Measurements from ENCODE around the gene TBC1D10B.
A peak's percentile ranks its signal among the peaks of the same experiment; 100 is the strongest.

The TBC1D10B gene, protein sequence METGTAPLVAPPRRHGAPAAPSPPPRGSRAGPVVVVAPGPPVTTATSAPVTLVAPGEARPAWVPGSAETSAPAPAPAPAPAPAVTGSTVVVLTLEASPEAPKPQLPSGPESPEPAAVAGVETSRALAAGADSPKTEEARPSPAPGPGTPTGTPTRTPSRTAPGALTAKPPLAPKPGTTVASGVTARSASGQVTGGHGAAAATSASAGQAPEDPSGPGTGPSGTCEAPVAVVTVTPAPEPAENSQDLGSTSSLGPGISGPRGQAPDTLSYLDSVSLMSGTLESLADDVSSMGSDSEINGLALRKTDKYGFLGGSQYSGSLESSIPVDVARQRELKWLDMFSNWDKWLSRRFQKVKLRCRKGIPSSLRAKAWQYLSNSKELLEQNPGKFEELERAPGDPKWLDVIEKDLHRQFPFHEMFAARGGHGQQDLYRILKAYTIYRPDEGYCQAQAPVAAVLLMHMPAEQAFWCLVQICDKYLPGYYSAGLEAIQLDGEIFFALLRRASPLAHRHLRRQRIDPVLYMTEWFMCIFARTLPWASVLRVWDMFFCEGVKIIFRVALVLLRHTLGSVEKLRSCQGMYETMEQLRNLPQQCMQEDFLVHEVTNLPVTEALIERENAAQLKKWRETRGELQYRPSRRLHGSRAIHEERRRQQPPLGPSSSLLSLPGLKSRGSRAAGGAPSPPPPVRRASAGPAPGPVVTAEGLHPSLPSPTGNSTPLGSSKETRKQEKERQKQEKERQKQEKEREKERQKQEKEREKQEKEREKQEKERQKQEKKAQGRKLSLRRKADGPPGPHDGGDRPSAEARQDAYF

DNA sequence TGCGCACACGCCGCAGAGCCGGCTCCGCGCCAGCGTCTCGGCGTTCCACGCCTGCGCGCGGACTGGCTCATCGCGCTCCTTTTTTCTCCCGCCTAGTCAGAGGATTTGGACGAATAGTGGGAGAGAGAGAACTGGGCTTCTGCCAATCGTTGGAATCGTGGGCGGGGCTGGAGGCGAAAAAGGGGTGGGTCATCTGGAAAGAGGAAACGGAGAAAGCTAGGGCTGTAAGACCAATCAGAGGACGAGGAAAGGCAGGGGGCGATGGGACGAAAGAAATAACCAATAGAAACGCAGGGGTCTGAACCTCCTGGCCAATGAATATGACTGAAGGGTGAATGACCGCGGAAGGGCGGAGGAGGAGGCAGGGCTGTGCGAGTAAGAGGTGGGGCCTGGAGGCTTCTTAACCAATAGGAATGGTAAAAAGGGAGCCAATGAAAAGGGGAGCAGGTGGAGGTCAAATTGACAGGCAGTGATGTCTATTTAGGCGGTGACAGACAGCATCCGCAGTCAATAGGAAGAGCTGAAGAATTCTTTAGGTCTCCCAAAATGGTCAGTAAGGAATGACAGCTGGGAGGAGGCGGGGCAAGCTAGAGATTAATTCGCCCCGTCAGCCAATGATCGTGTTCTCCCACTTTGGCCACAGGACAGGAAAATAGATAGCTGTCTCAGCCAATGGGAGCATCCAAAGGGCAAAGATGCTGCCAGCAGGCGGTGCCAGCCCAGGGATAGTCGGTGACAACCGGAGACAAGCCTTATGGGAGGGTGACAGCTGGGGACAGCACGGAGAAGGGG lies at the start of gene TBC1D10B:
Gene TBC1D10B, minus strand, starts transcription at position 39 of the 792 bp plus-strand sequence. CDS start 311 bp downstream, outside the sequence.
- DNase-seq, result peak; percentile 89 to 100 (median 100)

DNA sequence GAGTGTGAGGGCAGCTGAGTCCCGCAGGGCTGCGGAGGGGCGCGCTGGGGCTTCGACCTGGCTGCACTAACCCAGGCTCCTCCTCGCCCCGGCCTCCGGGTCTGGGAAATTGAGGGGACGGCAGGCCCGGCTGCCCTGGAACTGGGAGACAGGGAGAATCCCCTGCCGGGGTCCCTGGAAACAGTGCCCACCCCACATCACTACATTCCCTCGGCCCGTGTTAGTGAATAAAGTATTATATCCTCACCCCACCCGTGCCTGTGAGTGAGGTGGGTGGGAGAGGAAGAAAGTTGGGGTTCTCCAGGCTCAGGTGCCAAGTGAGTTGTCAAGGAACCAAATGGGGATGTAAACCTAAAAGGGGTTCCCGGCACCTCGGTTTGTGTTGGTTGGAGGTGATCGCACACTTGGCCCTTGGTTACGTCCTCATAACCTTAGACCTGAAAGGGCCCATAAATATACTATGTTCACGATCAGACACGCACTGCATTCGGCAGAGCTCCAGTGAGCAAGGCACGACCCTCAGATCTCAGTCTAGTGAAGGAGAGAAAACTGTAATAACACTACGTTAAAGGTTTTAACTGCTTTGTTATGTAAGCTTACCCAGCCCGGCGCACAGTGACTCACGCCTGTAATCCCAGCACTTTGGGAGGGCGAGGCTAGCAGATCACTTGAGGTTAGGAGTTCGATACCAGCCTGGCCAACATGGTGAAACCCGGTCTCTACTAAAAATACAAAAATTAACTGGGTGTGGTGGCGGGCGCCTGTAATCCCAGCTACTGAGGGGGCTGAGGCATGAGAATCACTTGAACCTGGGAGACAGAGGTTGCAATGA lies 48.3 kb upstream of the TBC1D10B start:
- DNase-seq, result peak in 1 of 56 donors; percentile 40

DNA sequence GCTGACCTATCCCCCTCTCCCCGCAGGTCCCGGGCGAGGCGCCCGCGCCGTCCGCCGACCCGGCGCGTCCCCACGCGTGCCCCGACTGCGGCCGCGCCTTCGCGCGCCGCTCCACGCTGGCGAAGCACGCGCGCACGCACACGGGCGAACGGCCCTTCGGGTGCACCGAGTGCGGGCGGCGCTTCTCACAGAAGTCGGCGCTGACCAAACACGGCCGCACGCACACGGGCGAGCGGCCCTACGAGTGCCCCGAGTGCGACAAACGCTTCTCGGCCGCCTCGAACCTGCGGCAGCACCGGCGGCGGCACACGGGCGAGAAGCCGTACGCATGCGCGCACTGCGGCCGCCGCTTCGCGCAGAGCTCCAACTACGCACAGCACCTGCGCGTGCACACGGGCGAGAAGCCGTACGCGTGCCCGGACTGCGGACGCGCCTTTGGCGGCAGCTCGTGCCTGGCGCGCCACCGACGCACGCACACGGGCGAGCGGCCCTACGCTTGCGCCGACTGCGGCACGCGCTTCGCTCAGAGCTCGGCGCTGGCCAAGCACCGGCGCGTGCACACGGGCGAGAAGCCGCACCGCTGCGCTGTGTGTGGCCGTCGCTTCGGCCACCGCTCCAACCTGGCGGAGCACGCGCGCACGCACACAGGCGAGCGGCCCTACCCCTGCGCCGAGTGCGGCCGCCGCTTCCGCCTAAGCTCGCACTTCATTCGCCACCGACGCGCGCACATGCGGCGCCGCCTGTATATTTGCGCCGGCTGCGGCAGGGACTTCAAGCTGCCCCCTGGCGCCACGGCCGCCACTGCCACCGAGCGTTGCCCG lies 47.4 kb upstream of the TBC1D10B start:
- DNase-seq, result peak in 46 of 56 donors; percentile 25 to 85 (median 64)

DNA sequence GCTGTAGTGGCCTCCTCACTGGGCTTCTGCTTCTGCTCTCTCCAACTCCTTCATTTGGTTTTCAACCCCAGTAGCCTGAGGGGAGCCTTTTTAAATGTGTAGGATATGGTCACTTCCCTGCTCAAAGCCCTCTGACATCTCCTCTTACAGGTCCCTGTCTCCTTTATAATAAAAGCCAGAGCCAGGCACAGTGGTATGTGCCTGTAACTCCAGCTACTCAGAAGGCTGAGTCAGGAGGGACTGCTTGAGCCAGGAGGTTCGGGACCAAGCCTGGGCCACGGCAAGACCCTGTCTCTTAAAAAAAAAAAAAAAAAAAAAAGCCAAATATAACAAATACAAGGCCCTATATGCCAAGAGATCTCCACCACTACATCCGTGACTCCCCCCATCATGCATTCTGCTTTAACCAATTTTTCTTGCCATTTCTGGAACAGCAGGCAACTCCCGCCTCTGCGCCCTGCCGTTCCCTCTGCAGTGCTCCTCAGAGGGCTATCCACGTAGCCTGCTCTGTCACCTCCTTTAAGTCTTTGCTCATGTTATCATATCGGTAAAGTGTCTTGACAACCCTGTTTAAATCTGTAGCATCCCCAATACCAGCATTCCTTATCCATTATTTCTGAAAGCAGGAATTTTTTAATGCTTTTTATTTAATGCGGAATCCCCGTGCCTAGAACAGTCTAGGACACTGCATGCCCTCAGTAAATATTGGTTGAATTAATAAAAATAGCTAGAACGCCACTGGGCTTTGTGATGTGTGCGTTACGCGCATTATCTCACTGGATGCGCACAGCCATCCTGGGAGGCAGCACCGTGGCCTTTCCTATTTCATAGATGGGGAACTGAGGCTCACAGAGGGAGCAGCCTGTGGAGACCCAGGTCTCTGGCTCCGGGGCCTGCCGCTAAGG lies 46.6 kb upstream of the TBC1D10B start:
- DNase-seq, result peak in 8 of 56 donors; percentile 8 to 61 (median 34)

DNA sequence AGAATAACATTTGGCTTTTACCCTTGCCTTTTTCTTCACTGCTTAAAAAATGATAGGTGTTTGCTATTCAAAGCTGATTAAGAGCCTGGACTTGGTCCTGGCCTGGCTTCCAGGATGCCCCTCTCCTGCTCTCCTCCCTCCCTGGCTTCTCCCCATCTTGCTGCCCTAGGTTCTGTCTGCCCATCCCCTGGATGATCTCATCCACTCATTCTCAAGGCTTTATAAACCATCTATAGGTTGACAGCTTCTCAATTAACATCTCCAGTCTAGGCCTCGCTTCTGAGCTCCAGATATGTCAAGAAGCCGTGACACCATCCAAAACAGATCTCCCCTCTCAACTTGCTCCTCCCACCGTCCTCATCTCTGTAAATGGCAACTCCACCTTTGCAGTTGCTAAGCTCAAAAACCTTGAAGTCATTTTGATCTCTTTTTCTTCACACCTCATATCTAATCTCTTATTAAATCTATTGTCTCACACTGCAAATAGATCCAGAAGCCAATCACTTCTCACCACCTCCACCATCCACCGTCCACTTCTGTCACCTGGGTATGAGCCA lies 45.8 kb upstream of the TBC1D10B start:
- no peak for DNase-seq

DNA sequence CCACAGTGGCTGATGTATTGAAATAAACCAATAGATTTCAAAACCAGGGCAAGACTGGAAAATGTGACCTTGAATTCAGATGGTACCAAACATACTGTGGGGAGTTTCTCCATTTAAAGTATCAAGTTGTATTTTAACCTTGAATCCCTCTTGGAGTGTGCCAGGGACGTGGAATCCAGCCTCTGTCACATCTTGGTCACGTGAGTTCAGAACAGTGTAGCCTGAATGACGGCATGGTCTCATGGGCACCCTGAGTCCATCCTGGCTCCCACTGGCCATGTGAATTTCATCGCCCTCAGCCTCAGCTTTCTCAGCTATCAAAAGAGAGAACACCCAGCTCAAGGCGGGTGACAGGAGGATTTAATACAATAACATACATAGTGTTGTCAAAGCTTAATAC lies 43.9 kb upstream of the TBC1D10B start:
- DNase-seq, result no peak

DNA sequence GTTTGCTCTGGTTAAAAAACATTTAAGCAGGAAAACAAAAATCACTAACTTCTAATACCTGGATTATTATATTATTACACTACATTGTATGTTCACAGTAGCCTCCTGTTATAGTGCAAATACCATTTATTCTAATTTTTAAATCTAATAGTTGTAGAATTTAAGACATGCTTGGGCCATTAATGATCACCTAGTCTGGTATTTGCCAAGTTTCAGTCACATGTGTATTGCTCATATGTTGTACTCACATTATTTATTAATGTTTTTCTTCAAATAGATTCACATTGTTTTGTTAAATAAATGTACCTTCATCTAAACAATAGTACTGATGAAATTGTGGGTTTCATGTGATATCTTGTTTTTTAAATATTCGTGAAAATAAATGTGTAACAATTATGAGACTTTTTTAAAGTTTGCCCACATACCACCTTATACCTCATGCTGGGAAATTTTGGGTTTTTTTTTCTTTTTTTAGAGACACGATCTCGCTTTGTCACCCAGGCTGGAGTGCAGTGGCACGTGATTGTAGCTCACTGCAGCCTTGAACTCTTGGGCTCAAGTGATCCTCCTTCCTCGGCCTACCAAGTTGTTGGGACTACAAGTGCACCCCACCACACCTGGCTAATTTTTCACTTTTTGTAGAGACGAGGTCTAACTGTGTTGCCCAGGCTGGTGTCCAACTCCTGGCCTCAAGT lies 43.0 kb upstream of the TBC1D10B start:
- DNase-seq, result no peak

DNA sequence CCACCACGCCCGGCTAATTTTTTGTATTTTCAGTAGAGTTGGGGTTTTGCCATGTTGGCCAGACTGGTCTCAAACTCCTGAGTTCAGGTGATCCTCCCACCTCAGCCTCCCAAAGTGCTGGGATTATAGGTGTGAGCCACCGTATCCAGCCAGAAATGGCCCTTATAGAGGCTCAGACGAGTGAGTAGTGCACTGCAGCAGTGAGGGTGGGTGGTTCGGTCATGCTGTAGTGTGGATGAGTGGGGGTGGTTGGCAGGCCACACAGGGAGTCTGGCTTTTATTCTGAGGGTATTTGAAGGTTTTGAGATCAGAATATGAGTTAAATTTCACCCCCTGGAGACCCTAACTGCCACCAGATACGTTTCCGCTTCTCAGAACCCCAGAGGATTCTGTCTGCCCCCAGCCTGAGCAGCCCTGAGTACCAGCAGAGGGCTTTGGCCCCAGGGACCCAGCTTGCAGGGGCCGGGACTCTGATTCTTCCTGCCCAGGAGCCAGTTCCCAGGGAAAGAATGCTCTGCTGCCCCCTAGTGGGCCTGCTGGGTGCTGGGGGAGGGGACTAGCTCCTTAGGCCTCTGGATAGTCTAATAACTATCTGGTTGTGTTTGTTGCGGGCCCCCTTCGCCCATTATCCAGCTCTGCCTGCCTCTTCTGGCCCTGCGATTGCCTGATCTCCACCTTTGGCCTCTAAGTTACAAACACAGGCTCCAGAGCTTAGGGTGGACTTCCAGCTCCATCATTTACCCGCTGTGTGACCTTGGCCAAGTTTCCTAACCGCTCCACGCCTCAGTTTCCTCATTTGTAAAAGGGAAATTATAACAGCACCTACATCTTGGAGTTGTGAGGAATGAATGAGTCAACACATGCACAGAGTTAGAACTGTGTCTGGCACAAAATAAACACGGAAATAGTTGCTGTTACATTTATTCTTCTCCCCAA lies 39.1 kb upstream of the TBC1D10B start:
- DNase-seq, result peak in 55 of 56 donors; percentile 11 to 94 (median 77)

DNA sequence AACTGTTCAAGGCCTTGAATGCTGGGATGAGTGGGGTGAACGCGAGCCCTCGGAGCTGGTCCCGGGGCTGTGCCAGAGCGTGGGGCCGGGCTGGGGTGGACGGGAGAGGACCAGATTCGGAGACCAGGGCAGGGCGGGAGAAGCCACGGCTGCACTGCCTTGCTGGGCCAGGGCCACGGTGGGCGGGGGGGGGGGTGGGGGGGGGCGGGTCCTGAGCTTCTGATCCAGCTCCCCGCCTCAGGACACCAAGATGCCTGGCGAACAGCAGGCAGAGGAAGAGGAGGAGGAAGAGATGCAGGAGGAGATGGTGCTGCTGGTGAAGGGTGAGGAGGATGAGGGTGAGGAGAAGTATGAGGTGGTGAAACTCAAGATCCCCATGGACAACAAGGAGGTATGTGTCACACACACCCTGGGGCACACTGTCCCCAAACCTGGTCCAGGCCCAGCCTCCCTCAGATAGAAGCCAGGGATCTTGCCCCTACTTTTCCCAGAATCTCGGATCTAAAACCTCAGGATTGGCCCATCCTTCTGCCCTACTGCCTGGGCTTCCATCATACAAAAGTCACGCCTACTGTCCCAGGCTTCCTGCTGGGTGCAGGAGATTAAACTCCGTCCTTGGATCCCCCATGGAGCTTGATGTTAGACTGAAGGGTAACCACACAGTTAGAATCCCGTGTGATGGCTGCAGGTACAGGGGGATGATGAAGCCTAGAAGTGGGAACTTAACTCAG lies 37.7 kb upstream of the TBC1D10B start:
- DNase-seq, result peak in 2 of 56 donors; percentile 30 to 38

DNA sequence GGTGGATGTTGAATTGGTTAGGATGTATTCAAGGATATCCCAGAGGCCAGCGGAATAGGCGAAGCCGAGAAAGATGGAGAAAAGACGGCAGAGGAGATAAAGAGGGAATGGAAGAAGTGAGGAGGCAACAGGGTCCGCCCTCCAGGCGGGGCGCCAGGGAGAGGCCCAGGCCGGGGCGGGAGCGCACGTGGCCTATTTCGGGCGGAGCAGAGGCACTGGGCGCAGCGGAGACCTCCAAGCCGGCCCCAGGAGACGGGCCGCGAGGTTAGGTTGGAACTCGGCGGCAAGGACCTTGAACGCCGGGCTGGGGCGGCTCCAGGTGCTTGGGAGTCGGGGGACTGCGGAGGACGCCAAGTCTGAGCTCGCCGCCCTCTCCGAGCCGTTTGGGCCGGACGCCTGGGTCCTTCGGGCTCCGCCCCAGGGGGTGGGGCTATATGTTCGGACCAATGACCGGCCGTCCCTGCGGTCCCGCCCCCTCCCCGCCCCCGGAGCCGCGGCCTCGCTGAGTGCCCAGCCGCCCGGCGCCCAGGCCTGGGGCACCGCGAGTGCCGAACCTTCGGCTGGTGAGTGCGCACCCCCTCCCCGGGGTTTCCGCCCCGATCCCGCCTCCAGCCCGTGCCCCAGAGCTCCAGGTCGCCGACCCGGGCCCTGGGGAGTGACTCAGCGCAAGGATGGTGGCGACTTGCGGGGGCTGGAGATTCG lies 37.0 kb upstream of the TBC1D10B start, which contains the start of gene ZNF771:
Gene ZNF771, plus strand, starts transcription at position 505 of the 702 bp plus-strand sequence. CDS start 448 bp downstream, outside the sequence.
- DNase-seq, result peak; percentile 22 to 96 (median 87)

DNA sequence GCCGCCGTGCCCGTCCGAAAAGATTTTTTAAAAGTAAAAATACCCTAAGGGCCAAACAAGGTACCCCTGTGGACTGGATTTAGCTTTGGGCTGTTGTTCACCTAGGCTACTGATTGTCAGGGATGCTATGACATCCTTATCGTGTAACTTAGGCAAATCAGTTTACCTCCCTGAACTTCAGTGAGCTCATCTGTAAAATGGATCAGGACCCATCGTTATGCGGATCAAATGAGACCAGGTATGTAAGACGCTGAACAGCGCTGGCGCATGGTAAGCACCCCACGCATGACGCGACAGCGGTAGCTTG lies 36.5 kb upstream of the TBC1D10B start:
- DNase-seq, result no peak

DNA sequence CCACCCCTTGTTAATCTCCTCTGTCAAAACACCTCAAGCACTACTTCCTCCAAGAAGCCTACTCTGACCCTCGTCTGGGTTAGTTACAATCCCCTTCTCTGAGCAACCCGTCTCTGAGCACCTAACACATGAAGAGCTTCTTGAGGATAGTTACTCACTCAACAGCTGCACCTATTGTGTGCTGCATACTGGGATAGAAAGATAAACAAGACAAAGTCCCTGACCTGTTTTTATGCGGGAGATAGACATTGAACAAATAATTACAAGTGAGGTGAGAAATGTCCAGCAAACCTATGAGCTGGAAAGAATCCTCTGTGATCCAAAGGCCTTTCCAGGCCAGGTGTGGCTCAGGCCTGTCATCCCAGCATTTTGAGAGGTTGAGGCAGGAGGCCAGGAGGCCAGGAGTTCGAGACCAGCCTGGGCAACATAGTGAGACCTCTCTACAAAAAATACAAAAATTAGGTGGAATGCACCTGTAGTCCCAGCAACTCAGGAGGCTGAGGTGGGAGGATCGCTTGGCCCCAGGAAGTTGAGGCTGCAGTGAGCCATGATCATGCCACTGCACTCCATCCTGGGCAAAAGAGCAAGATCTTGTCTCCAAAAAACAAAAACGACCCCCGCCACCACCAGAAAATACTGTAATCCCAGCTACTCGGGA lies 31.6 kb upstream of the TBC1D10B start:
- no peak for DNase-seq

DNA sequence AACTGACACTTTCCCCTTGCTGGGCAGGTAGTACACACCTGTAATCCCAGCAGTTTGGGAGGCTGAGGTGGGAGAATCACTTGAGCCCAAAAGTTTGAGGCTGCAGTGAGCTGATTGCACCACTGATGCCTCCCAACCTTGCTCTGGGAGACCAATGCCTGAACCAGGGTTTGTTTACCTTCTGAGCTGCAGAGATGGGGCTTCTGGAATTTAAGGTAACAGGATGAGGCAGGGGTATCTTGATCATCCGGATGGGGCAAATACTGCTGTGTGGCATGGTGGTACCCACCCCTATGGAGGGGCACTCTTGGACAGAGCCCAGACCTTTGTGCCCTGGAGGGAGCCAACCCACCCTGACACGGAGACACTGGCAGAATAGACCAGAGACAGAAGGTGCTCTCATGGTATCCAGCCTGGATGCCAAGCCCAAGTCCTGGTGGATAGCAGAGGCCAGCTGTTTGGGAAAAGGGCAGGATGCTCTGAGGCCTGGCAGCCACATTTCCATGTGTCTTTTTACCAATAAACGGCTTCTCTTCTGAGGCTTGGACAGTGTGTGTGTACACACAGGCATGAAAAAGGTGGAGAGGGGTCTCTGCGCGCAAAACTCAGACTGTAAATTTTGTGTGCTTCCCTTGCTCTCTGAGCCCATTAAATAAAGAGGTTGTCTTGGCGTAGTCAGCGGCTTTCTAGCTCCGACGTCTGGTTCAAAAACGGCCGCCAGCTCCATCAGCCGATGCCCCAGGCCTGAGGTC lies 29.3 kb upstream of the TBC1D10B start:
- DNase-seq, result peak in 1 of 56 donors; percentile 22
